HUES48 (cell line): ENCODE results near the gene UTP3.

ENCODE experiments used
- H3K27ac ChIP-seq: one replicate; pipeline ENCODE4 v1.7.0; 2013; ENCODE audit warnings: low read depth, low read length, inconsistent platforms
- H3K27me3 ChIP-seq: 2 replicates; pipeline ENCODE4 v1.6.1; 2013; ENCODE audit warnings: mild to moderate bottlenecking, low read length; ENCODE audit not compliant: control insufficient read depth, insufficient read depth
- H3K36me3 ChIP-seq: 2 replicates; pipeline ENCODE4 v1.6.1; 2013; ENCODE audit warnings: low read length; ENCODE audit not compliant: control insufficient read depth, insufficient read depth
- H3K4me1 ChIP-seq: 2 replicates; pipeline ENCODE4 v1.6.1; 2013; ENCODE audit warnings: mild to moderate bottlenecking, low read length; ENCODE audit not compliant: control insufficient read depth, insufficient read depth
- H3K4me3 ChIP-seq: 2 replicates; pipeline ENCODE4 v1.5.1; 2013; ENCODE audit warnings: mild to moderate bottlenecking, low read depth, low read length
- H3K9ac ChIP-seq: 2 replicates; pipeline ENCODE4 v1.6.1; 2013; ENCODE audit warnings: mild to moderate bottlenecking, low read depth, low read length, moderate library complexity
- H3K9me3 ChIP-seq: 2 replicates; pipeline ENCODE4 v1.6.1; 2013; ENCODE audit warnings: low read length; ENCODE audit not compliant: control insufficient read depth, insufficient read depth

The UTP3 gene

DNA sequence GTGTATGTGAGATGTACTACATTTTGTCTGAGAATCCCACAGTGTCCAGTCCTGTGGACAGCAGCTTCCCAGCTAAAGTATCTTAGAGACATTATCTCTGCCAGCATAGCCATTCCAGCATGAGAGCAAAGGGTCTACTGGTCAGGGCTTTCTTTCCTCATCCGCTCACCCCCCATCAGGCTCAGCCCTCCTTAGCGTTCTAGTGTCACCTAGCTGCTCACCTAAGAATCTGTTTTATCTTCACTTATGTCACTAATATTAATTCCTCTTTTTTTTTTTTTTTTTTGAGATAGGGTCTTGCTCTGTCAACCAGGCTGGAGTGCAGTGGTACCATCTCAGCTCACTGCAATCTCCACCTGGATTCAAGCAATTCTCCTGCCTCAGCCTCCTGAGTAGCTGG lies 49.1 kb downstream of the UTP3 start:
- Histone ChIP-seq H3K27me3 (no peaks in the 10 kb centered on the region), H3K9ac (no peak overlapping the region), H3K4me1 (peaks cover 26% of the 10 kb centered on the region), H3K9me3 (no peaks in the 10 kb centered on the region), H3K36me3 (no peaks in the 10 kb centered on the region), H3K4me3 (no peak overlapping the region), H3K27ac (no peak overlapping the region)

DNA sequence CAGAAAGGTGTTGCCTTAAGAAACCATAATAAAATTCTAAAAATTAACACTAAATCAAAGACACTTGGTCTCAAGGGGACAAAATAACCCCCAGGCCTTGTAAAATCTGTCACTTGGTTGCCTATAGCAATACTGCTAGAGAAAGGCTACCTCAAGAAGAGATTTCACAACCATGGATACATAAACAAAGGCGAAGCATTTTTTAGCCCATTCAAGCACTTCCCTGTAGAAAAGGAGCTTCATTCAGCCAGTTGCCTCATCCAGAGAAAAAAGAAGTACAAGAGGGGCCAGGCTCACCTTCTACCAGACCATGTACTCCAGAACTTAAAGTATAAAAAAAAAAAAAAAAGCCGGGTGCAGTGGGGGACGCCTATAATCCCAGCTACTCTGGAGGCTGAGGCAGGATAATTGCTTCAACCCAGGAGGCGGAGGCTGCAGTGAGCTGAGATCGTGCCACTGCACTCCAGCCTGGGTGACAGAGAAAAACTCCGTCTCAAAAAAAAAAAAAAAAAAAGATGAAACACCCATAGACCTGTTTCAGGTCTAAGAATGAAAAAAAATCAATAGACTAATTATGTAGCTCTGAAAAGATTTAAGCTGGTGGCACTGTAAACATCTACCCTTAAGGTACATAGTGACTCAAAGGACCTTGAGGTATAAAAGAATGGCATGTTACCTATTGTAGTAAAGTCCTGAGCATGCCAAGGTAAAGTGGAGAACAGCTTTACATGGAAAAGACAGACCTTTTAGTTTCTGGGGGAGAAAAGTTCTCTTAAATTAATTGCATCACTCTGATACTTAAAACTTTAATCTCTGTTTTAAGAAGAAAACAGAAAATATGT lies 51.4 kb downstream of the UTP3 start:
- no peaks in the 10 kb centered on the region for H3K9me3 ChIP-seq
- no peaks in the 10 kb centered on the region for H3K27me3 ChIP-seq
- peak overlapping the region; percentile 7 for H3K27ac ChIP-seq
- H3K4me1 ChIP-seq, result peaks cover 21% of the 10 kb centered on the region
- no peak overlapping the region for H3K9ac ChIP-seq
- H3K36me3 ChIP-seq, result no peaks in the 10 kb centered on the region
- H3K4me3 ChIP-seq, result no peak overlapping the region
